ENCODE results near the gene FKBP9. TPM values are rescaled to one million over a fixed set of nuclear protein-coding genes. Genes with fewer than 3 reads are reported as not detected.

FKBP9 gene
- polyA plus RNA-seq, 4 donors, result 8.1 to 69.6 (median 20.5) TPM

GRCh38 chr7:32928785-32929298, 28.4 kb upstream of the FKBP9 start:
- no peak for FAIRE-seq
- H3K27ac ChIP-seq (ENCODE audit: low read depth in 1 of 3, low read length in 2 of 3), result no peak overlapping the region
- 87 to 97% (median 91%) methylated on average over 2 of the region's 2 CpGs for WGBS, 3 donors

GRCh38 chr7:32929430-32930143, 27.7 kb upstream of the FKBP9 start:
- H3K4me1 ChIP-seq (ENCODE audit: control insufficient read depth in 3 of 3, insufficient read depth in 2 of 3, low read depth in 1 of 3, low read length in 2 of 3), result no peaks in the 10 kb centered on the region
- H3K9me3 ChIP-seq (ENCODE audit: control insufficient read depth in 2 of 2, insufficient read depth in 1 of 2, low read depth in 1 of 2, low read length in 1 of 2), result no peaks in the 10 kb centered on the region
- H3K27ac ChIP-seq (ENCODE audit: low read depth in 1 of 3, low read length in 2 of 3), result no peak overlapping the region
- no peak overlapping the region for H3K4me3 ChIP-seq (ENCODE audit: low read depth in 1 of 3, low read length in 3 of 3)
- DNase-seq, result no peak
- WGBS, 3 donors, result 88 to 91% (median 89%) methylated on average over 13 of the region's 13 CpGs
- H3K27me3 ChIP-seq (ENCODE audit: control insufficient read depth in 3 of 3, insufficient read depth in 3 of 3, low read length in 3 of 3), result no peaks in the 10 kb centered on the region
- no peak for FAIRE-seq
- peaks cover 0 to 28% (median 2%) of the 10 kb centered on the region in 3 donors for H3K36me3 ChIP-seq (ENCODE audit: control insufficient read depth in 3 of 3, insufficient read depth in 2 of 3, low read depth in 1 of 3, low read length in 3 of 3)

More at GRCh38 chr7:32928785-32929298, 28.4 kb upstream of the FKBP9 start:
- no peaks in the 10 kb centered on the region for H3K9me3 ChIP-seq (ENCODE audit: control insufficient read depth in 2 of 2, insufficient read depth in 1 of 2, low read depth in 1 of 2, low read length in 1 of 2)
- H3K27me3 ChIP-seq (ENCODE audit: control insufficient read depth in 3 of 3, insufficient read depth in 3 of 3, low read length in 3 of 3), result no peaks in the 10 kb centered on the region
- peaks cover 0 to 30% (median 2%) of the 10 kb centered on the region in 3 donors for H3K36me3 ChIP-seq (ENCODE audit: control insufficient read depth in 3 of 3, insufficient read depth in 2 of 3, low read depth in 1 of 3, low read length in 3 of 3)
- no peak overlapping the region for H3K4me3 ChIP-seq (ENCODE audit: low read depth in 1 of 3, low read length in 3 of 3)
- no peaks in the 10 kb centered on the region for H3K4me1 ChIP-seq (ENCODE audit: control insufficient read depth in 3 of 3, insufficient read depth in 2 of 3, low read depth in 1 of 3, low read length in 2 of 3)
- no peak for DNase-seq

GRCh38 chr7:32930378-32930777, 26.9 kb upstream of the FKBP9 start:
- no peak for FAIRE-seq
- Histone ChIP-seq H3K9me3 (ENCODE audit: control insufficient read depth in 2 of 2, insufficient read depth in 1 of 2, low read depth in 1 of 2, low read length in 1 of 2) (no peaks in the 10 kb centered on the region), H3K4me3 (ENCODE audit: low read depth in 1 of 3, low read length in 3 of 3) (no peak overlapping the region), H3K27me3 (ENCODE audit: control insufficient read depth in 3 of 3, insufficient read depth in 3 of 3, low read length in 3 of 3) (no peaks in the 10 kb centered on the region), H3K4me1 (ENCODE audit: control insufficient read depth in 3 of 3, insufficient read depth in 2 of 3, low read depth in 1 of 3, low read length in 2 of 3) (no peaks in the 10 kb centered on the region), H3K36me3 (ENCODE audit: control insufficient read depth in 3 of 3, insufficient read depth in 2 of 3, low read depth in 1 of 3, low read length in 3 of 3) (peaks cover 0 to 26% (median 2%) of the 10 kb centered on the region in 3 donors), H3K27ac (ENCODE audit: low read depth in 1 of 3, low read length in 2 of 3) (no peak overlapping the region)
- DNase-seq, result no peak
- WGBS, 3 donors, result 87 to 98% (median 95%) methylated on average over 7 of the region's 7 CpGs

- no peak for FAIRE-seq
- Histone ChIP-seq H3K27ac (ENCODE audit: low read depth in 1 of 3, low read length in 2 of 3) (no peak overlapping the region), H3K4me3 (ENCODE audit: low read depth in 1 of 3, low read length in 3 of 3) (no peak overlapping the region), H3K36me3 (ENCODE audit: control insufficient read depth in 3 of 3, insufficient read depth in 2 of 3, low read depth in 1 of 3, low read length in 3 of 3) (peaks cover 0 to 16% (median 0%) of the 10 kb centered on the region in 3 donors), H3K9me3 (ENCODE audit: control insufficient read depth in 2 of 2, insufficient read depth in 1 of 2, low read depth in 1 of 2, low read length in 1 of 2) (no peaks in the 10 kb centered on the region), H3K4me1 (ENCODE audit: control insufficient read depth in 3 of 3, insufficient read depth in 2 of 3, low read depth in 1 of 3, low read length in 2 of 3) (peaks cover 0 to 6% (median 0%) of the 10 kb centered on the region in 3 donors), H3K27me3 (ENCODE audit: control insufficient read depth in 3 of 3, insufficient read depth in 3 of 3, low read length in 3 of 3) (no peaks in the 10 kb centered on the region)
- no peak for DNase-seq
- 88 to 97% (median 93%) methylated on average over 1 of the region's 1 CpG for WGBS, 3 donors
Observed at GRCh38 chr7:32935558-32935957, 21.7 kb upstream of the FKBP9 start.

GRCh38 chr7:32936689-32937088, 20.6 kb upstream of the FKBP9 start:
- Histone ChIP-seq H3K27ac (ENCODE audit: low read depth in 1 of 3, low read length in 2 of 3) (no peak overlapping the region), H3K9me3 (ENCODE audit: control insufficient read depth in 2 of 2, insufficient read depth in 1 of 2, low read depth in 1 of 2, low read length in 1 of 2) (no peaks in the 10 kb centered on the region), H3K4me1 (ENCODE audit: control insufficient read depth in 3 of 3, insufficient read depth in 2 of 3, low read depth in 1 of 3, low read length in 2 of 3) (peaks cover 0 to 6% (median 0%) of the 10 kb centered on the region in 3 donors), H3K36me3 (ENCODE audit: control insufficient read depth in 3 of 3, insufficient read depth in 2 of 3, low read depth in 1 of 3, low read length in 3 of 3) (peaks cover 0 to 13% (median 0%) of the 10 kb centered on the region in 3 donors), H3K4me3 (ENCODE audit: low read depth in 1 of 3, low read length in 3 of 3) (no peak overlapping the region), H3K27me3 (ENCODE audit: control insufficient read depth in 3 of 3, insufficient read depth in 3 of 3, low read length in 3 of 3) (no peaks in the 10 kb centered on the region)
- DNase-seq, result no peak
- WGBS, 3 donors, result 80 to 97% (median 87%) methylated on average over 3 of the region's 3 CpGs
- no peak for FAIRE-seq

GRCh38 chr7:32937344-32938174, 19.7 kb upstream of the FKBP9 start:
- WGBS, 3 donors, result 69 to 74% (median 73%) methylated on average over 10 of the region's 10 CpGs
- no peaks in the 10 kb centered on the region for H3K27me3 ChIP-seq (ENCODE audit: control insufficient read depth in 3 of 3, insufficient read depth in 3 of 3, low read length in 3 of 3)
- no peaks in the 10 kb centered on the region for H3K9me3 ChIP-seq (ENCODE audit: control insufficient read depth in 2 of 2, insufficient read depth in 1 of 2, low read depth in 1 of 2, low read length in 1 of 2)
- H3K4me3 ChIP-seq (ENCODE audit: low read depth in 1 of 3, low read length in 3 of 3), result no peak overlapping the region
- no peak for FAIRE-seq
- peak; percentile 19 to 31 for DNase-seq
- H3K27ac ChIP-seq (ENCODE audit: low read depth in 1 of 3, low read length in 2 of 3), result peak overlapping the region in 1 of 3 donors; percentile 22
- peaks cover 0 to 6% (median 0%) of the 10 kb centered on the region in 3 donors for H3K4me1 ChIP-seq (ENCODE audit: control insufficient read depth in 3 of 3, insufficient read depth in 2 of 3, low read depth in 1 of 3, low read length in 2 of 3)
- peaks cover 0 to 10% (median 0%) of the 10 kb centered on the region in 3 donors for H3K36me3 ChIP-seq (ENCODE audit: control insufficient read depth in 3 of 3, insufficient read depth in 2 of 3, low read depth in 1 of 3, low read length in 3 of 3)

- Histone ChIP-seq H3K27me3 (ENCODE audit: control insufficient read depth in 3 of 3, insufficient read depth in 3 of 3, low read length in 3 of 3) (no peaks in the 10 kb centered on the region), H3K4me1 (ENCODE audit: control insufficient read depth in 3 of 3, insufficient read depth in 2 of 3, low read depth in 1 of 3, low read length in 2 of 3) (peaks cover 0 to 6% (median 0%) of the 10 kb centered on the region in 3 donors), H3K27ac (ENCODE audit: low read depth in 1 of 3, low read length in 2 of 3) (peak overlapping the region in 1 of 3 donors; percentile 94), H3K9me3 (ENCODE audit: control insufficient read depth in 2 of 2, insufficient read depth in 1 of 2, low read depth in 1 of 2, low read length in 1 of 2) (no peaks in the 10 kb centered on the region), H3K36me3 (ENCODE audit: control insufficient read depth in 3 of 3, insufficient read depth in 2 of 3, low read depth in 1 of 3, low read length in 3 of 3) (peaks cover 0 to 8% (median 0%) of the 10 kb centered on the region in 3 donors), H3K4me3 (ENCODE audit: low read depth in 1 of 3, low read length in 3 of 3) (peak overlapping the region in 1 of 3 donors; percentile 82)
- DNase-seq (no peak), FAIRE-seq (no peak)
- WGBS, 3 donors, result 33 to 39% (median 33%) methylated on average over 5 of the region's 5 CpGs
Observed at GRCh38 chr7:32941181-32941580, 16.1 kb upstream of the FKBP9 start.

- Histone ChIP-seq H3K9me3 (ENCODE audit: control insufficient read depth in 2 of 2, insufficient read depth in 1 of 2, low read depth in 1 of 2, low read length in 1 of 2) (no peaks in the 10 kb centered on the region), H3K27ac (ENCODE audit: low read depth in 1 of 3, low read length in 2 of 3) (peak overlapping the region; percentile 56 to 94 (median 84)), H3K4me3 (ENCODE audit: low read depth in 1 of 3, low read length in 3 of 3) (peak overlapping the region; percentile 63 to 87 (median 82)), H3K4me1 (ENCODE audit: control insufficient read depth in 3 of 3, insufficient read depth in 2 of 3, low read depth in 1 of 3, low read length in 2 of 3) (peaks cover 0 to 6% (median 0%) of the 10 kb centered on the region in 3 donors), H3K36me3 (ENCODE audit: control insufficient read depth in 3 of 3, insufficient read depth in 2 of 3, low read depth in 1 of 3, low read length in 3 of 3) (peaks cover 0 to 8% (median 0%) of the 10 kb centered on the region in 3 donors), H3K27me3 (ENCODE audit: control insufficient read depth in 3 of 3, insufficient read depth in 3 of 3, low read length in 3 of 3) (no peaks in the 10 kb centered on the region)
- peak; percentile 23 to 51 for DNase-seq
- FAIRE-seq, result no peak
- WGBS, 3 donors, result 9 to 11% (median 11%) methylated on average over 22 of the region's 22 CpGs
Observed at GRCh38 chr7:32941681-32942414, 15.4 kb upstream of the FKBP9 start.

All from small intestine (tissue), 7 donors.